H9 (cell line): ENCODE measurements around the gene KIFC3. TPM values are rescaled to one million over a fixed set of nuclear protein-coding genes. Genes with fewer than 3 reads are reported as not detected.

Experiments
- DNase-seq: peaks from one replicate; pipeline ENCODE4 v3.0.0-alpha.2; 2017
- H2AFZ ChIP-seq: one replicate; pipeline ENCODE4 v1.6.1; 2013; ENCODE audit warnings: mild to moderate bottlenecking, low read length, control low read depth, moderate library complexity
- H2AK5ac ChIP-seq: 2 replicates; pipeline ENCODE4 v1.6.1; 2013; ENCODE audit warnings: low read length, control low read depth, mixed read lengths; ENCODE audit not compliant: insufficient read length
- H2BK120ac ChIP-seq: one replicate; pipeline ENCODE4 v1.6.1; 2013; ENCODE audit warnings: low read depth, mild to moderate bottlenecking, low read length, control low read depth, inconsistent platforms; ENCODE audit not compliant: poor library complexity, severe bottlenecking
- H2BK12ac ChIP-seq: 2 replicates; pipeline ENCODE4 v1.6.1; 2013; ENCODE audit warnings: low read length, control low read depth, mixed read lengths, low read depth; ENCODE audit not compliant: insufficient read length
- H2BK15ac ChIP-seq: 2 replicates; pipeline ENCODE4 v1.6.1; 2013; ENCODE audit warnings: low read depth, low read length, control low read depth
- H2BK20ac ChIP-seq: one replicate; pipeline ENCODE4 v1.6.1; 2013; ENCODE audit warnings: low read depth, mild to moderate bottlenecking, low read length, control low read depth, inconsistent platforms; ENCODE audit not compliant: poor library complexity, severe bottlenecking
- H2BK5ac ChIP-seq: 2 replicates; pipeline ENCODE4 v1.6.1; 2013; ENCODE audit warnings: low read length, control low read depth, mixed read lengths; ENCODE audit not compliant: insufficient read length
- H3K14ac ChIP-seq: 2 replicates; pipeline ENCODE4 v1.6.1; 2013; ENCODE audit warnings: low read length, control low read depth; ENCODE audit not compliant: insufficient read depth
- H3K18ac ChIP-seq: 2 replicates; pipeline ENCODE4 v1.6.1; 2013; ENCODE audit warnings: low read depth, mild to moderate bottlenecking, mixed read lengths, low read length, control low read depth; ENCODE audit not compliant: insufficient read length
- H3K23ac ChIP-seq: 2 replicates; pipeline ENCODE4 v1.6.1; 2013; ENCODE audit warnings: low read length, control low read depth, mixed read lengths, low read depth; ENCODE audit not compliant: insufficient read length
- H3K23me2 ChIP-seq: 2 replicates; pipeline ENCODE4 v1.6.1; 2013; ENCODE audit warnings: low read depth, mild to moderate bottlenecking, mixed read lengths, low read length, control low read depth; ENCODE audit not compliant: insufficient read length, poor library complexity, severe bottlenecking
- H3K27ac ChIP-seq: 2 replicates; pipeline ENCODE4 v1.5.1; 2013; ENCODE audit warnings: low read length, control low read depth, mixed read lengths, low read depth; ENCODE audit not compliant: insufficient read length
- H3K27me3 ChIP-seq: 2 replicates; pipeline ENCODE4 v1.6.1; 2013; ENCODE audit warnings: low read length, control low read depth, inconsistent platforms; ENCODE audit not compliant: insufficient read depth
- H3K4ac ChIP-seq: 2 replicates; pipeline ENCODE4 v1.6.1; 2013; ENCODE audit warnings: low read depth, mild to moderate bottlenecking, control low read depth, inconsistent platforms, low read length, moderate library complexity
- H3K4me1 ChIP-seq: 2 replicates; pipeline ENCODE4 v1.6.1; 2013; ENCODE audit warnings: low read length, control low read depth, inconsistent platforms; ENCODE audit not compliant: insufficient read depth
- H3K4me2 ChIP-seq: 2 replicates; pipeline ENCODE4 v1.6.1; 2013; ENCODE audit warnings: low read length, control low read depth, mixed read lengths; ENCODE audit not compliant: insufficient read length, insufficient read depth
- H3K56ac ChIP-seq: 2 replicates; pipeline ENCODE4 v1.6.1; 2013; ENCODE audit warnings: low read depth, mild to moderate bottlenecking, mixed read lengths, low read length, control low read depth; ENCODE audit not compliant: insufficient read length
- H3K79me1 ChIP-seq: 2 replicates; pipeline ENCODE4 v1.6.1; 2013; ENCODE audit warnings: low read depth, mild to moderate bottlenecking, moderate library complexity, low read length, control low read depth, inconsistent platforms; ENCODE audit not compliant: insufficient read depth, poor library complexity, severe bottlenecking
- H3K79me2 ChIP-seq: 2 replicates; pipeline ENCODE4 v1.6.1; 2013; ENCODE audit warnings: low read length, control low read depth, inconsistent platforms; ENCODE audit not compliant: insufficient read depth
- H3K9ac ChIP-seq: 2 replicates; pipeline ENCODE4 v1.6.1; 2013; ENCODE audit warnings: low read length, control low read depth, mixed read lengths; ENCODE audit not compliant: insufficient read length; ENCODE audit errors: extremely low read depth
- H3K9me3 ChIP-seq: one replicate; pipeline ENCODE4 v1.6.1; 2013; ENCODE audit warnings: low read depth, low read length, inconsistent platforms; ENCODE audit not compliant: control insufficient read depth
- H3T11ph ChIP-seq: one replicate; pipeline ENCODE4 v1.6.1; 2013; ENCODE audit warnings: mild to moderate bottlenecking, low read length, control low read depth, inconsistent platforms
- H4K20me1 ChIP-seq: one replicate; pipeline ENCODE4 v1.6.1; 2013; ENCODE audit not compliant: control insufficient read depth, insufficient read length, insufficient read depth
- H4K5ac ChIP-seq: 2 replicates; pipeline ENCODE4 v1.6.1; 2013; ENCODE audit warnings: low read depth, mild to moderate bottlenecking, mixed read lengths, low read length, control low read depth; ENCODE audit not compliant: insufficient read length
- H4K8ac ChIP-seq: replicated peaks from 2 replicates; pipeline ENCODE4 v1.6.1; 2013; ENCODE audit warnings: low read length, control low read depth, mixed read lengths, low read depth; ENCODE audit not compliant: insufficient read length
- H4K91ac ChIP-seq: 2 replicates; pipeline ENCODE4 v1.6.1; 2013; ENCODE audit warnings: low read depth, mild to moderate bottlenecking, moderate library complexity, mixed read lengths, low read length, control low read depth; ENCODE audit not compliant: insufficient read length
- H3K27ac Mint-ChIP-seq, 3 experiments: 2 replicates in 2 of 3; 3 replicates in 1 of 3; pipeline ENCODE4 v1.8.0; 2020 to 2021; ENCODE audit warnings: mixed read lengths in 3 of 3, mild to moderate bottlenecking in 1 of 3, moderate library complexity in 1 of 3
- H3K27me3 Mint-ChIP-seq: 2 replicates; pipeline ENCODE4 v1.8.0; 2021; ENCODE audit warnings: low read depth, mild to moderate bottlenecking, moderate library complexity, mixed read lengths
- H3K36me3 Mint-ChIP-seq, 3 experiments: 2 replicates in 2 of 3; 3 replicates in 1 of 3; pipeline ENCODE4 v1.8.0; 2020 to 2021; ENCODE audit warnings: low read depth in 3 of 3, mixed read lengths in 3 of 3; ENCODE audit not compliant: insufficient read depth in 1 of 3
- H3K4me1 Mint-ChIP-seq, 2 experiments: 2 replicates each; pipeline ENCODE4 v1.8.0; 2020; ENCODE audit warnings: mixed read lengths in 2 of 2
- H3K4me3 Mint-ChIP-seq, 2 experiments: 2 replicates in 1 of 2; 3 replicates in 1 of 2; pipeline ENCODE4 v1.8.0; 2020 to 2021; ENCODE audit warnings: mild to moderate bottlenecking in 2 of 2, mixed read lengths in 2 of 2, moderate library complexity in 1 of 2
- H3K9me3 Mint-ChIP-seq, 2 experiments: 2 replicates in 1 of 2; 3 replicates in 1 of 2; pipeline ENCODE4 v1.8.0; 2020; ENCODE audit warnings: mild to moderate bottlenecking in 2 of 2, mixed read lengths in 2 of 2, moderate library complexity in 1 of 2
- WGBS: extraction: QIAGEN DNeasy Blood & Tissue Kit; methylation state at CpG from one replicate; pipeline ENCODE4 v1.1.7; 2013; ENCODE audit warnings: missing lambda C conversion rate, low lambda C conversion rate, mixed read lengths; ENCODE audit not compliant: insufficient read length; ENCODE audit errors: extremely low coverage; 5-methylcytosine and 5-hydroxymethylcytosine counted together
- total RNA-seq: library from RNA; stranded (reverse); gene quantifications from 2 replicates; pipeline ENCODE4 v1.2.1, GENCODE V29; 2021
- TF ChIP-seq, protein P1 (sequence below): fragments of 200-600 bp; sonication (generic); conservative IDR thresholded peaks from 3 replicates; pipeline ENCODE4 v1.8.0; 2021; ENCODE audit warnings: antibody characterized with exemption, mild to moderate bottlenecking

KIFC3 gene
- total RNA-seq, 1 experiment from 2014 or later, result 5.0 TPM

DNA sequence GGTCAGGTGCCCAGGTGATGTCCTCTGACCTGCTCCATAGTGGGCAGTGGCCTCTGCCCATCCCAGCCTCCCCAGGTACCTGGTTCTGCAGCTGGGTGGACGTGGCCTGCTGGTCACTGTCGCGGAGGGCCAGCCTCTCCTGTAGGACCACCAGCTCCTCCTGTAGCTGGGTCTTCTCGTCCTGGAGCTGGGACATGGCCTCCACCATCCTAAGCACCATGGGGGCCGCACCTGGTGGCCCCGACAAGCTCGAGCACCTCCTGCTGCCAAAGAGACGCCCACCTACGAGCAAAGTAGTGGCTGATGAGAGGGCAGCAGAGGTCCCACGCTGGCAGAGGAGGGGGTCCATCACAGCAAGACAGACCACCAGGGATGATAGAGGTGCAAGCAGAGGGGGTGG, 16.9 kb downstream of the KIFC3 start:
- H3K14ac ChIP-seq, result no peak overlapping the region
- no peak overlapping the region for H3K56ac ChIP-seq
- Mint-ChIP-seq H3K4me3 (no peak overlapping the region), H3K36me3 (no peaks in the 10 kb centered on the region; a peak in 1 of 7 replicates), H3K4me1 (peaks cover 7 to 19% of the 10 kb centered on the region in 2 experiments), H3K27ac (peak overlapping the region in 1 of 3 experiments; percentile 84; a peak in 1 of 7 replicates), H3K27me3 (no peaks in the 10 kb centered on the region; the same call in 1 of the 2 replicates), H3K9me3 (no peaks in the 10 kb centered on the region)
- H4K91ac ChIP-seq, result no peak overlapping the region
- H3K23ac ChIP-seq, result no peak overlapping the region
- H3K4me1 ChIP-seq, result no peaks in the 10 kb centered on the region
- no peaks in the 10 kb centered on the region for H3K23me2 ChIP-seq
- no peak overlapping the region for H3K4ac ChIP-seq
- H2BK20ac ChIP-seq, result no peak overlapping the region
- no peak for DNase-seq
- H3K27ac ChIP-seq, result no peak overlapping the region
- no CpG with 5 or more reads among the region's 10 CpGs for WGBS
- H3K18ac ChIP-seq, result no peak overlapping the region
- H3K27me3 ChIP-seq, result no peaks in the 10 kb centered on the region
- H3K9ac ChIP-seq, result no peak overlapping the region
- no peaks in the 10 kb centered on the region for H3K79me1 ChIP-seq
- TF ChIP-seq, protein P1, sequence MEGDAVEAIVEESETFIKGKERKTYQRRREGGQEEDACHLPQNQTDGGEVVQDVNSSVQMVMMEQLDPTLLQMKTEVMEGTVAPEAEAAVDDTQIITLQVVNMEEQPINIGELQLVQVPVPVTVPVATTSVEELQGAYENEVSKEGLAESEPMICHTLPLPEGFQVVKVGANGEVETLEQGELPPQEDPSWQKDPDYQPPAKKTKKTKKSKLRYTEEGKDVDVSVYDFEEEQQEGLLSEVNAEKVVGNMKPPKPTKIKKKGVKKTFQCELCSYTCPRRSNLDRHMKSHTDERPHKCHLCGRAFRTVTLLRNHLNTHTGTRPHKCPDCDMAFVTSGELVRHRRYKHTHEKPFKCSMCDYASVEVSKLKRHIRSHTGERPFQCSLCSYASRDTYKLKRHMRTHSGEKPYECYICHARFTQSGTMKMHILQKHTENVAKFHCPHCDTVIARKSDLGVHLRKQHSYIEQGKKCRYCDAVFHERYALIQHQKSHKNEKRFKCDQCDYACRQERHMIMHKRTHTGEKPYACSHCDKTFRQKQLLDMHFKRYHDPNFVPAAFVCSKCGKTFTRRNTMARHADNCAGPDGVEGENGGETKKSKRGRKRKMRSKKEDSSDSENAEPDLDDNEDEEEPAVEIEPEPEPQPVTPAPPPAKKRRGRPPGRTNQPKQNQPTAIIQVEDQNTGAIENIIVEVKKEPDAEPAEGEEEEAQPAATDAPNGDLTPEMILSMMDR, result no peak
- no peaks in the 10 kb centered on the region for H3K9me3 ChIP-seq
- no peak overlapping the region for H3K4me2 ChIP-seq
- H3T11ph ChIP-seq, result no peak overlapping the region
- H3K79me2 ChIP-seq, result no peaks in the 10 kb centered on the region
- H4K8ac ChIP-seq, result no peak overlapping the region
- H4K20me1 ChIP-seq, result no peaks in the 10 kb centered on the region
- H2BK120ac ChIP-seq, result no peak overlapping the region
- no peak overlapping the region for H2AK5ac ChIP-seq
- H2BK15ac ChIP-seq, result no peak overlapping the region
- H2AFZ ChIP-seq, result no peak overlapping the region
- no peak overlapping the region for H2BK5ac ChIP-seq
- no peak overlapping the region for H2BK12ac ChIP-seq
- no peak overlapping the region for H4K5ac ChIP-seq
